CD4-positive, alpha-beta memory T cell (primary cell): ENCODE data around the gene LTBP1. TPM values are rescaled to one million over a fixed set of nuclear protein-coding genes. Genes with fewer than 3 reads are reported as not detected.

ENCODE experiments used
- CTCF ChIA-PET: fragments of 350-600 bp; sonication (Branson Sonifier 250); formaldehyde crosslinking; loops from one replicate; lab custom pipeline; 2021; ENCODE audit warnings: inconsistent platforms; ENCODE audit not compliant: partially characterized antibody; lab: Charles Lee
- POLR2A ChIA-PET: fragments of 350-600 bp; sonication (Branson Sonifier 250); formaldehyde crosslinking; loops from one replicate; lab custom pipeline; 2021; ENCODE audit not compliant: partially characterized antibody; lab: Charles Lee
- DNase-seq, 5 donors: peaks; one replicate each; pipeline versions ENCODE4 v3.0.0 to v3.0.0-alpha.2; 2020 to 2022; ENCODE audit warnings: mixed read lengths in 1 of 5
- H3K27ac ChIP-seq: one replicate; pipeline ENCODE4 v1.7.0; 2013; ENCODE audit warnings: low read depth, low read length
- H3K27me3 ChIP-seq: 2 replicates; pipeline ENCODE4 v1.7.0; 2013; ENCODE audit warnings: mild to moderate bottlenecking, low read length, moderate library complexity; ENCODE audit not compliant: insufficient read depth
- H3K36me3 ChIP-seq: 2 replicates; pipeline ENCODE4 v1.7.0; 2013; ENCODE audit warnings: mild to moderate bottlenecking, low read length, moderate library complexity; ENCODE audit not compliant: insufficient read depth
- H3K4me1 ChIP-seq: 2 replicates; pipeline ENCODE4 v1.7.0; 2013; ENCODE audit warnings: mild to moderate bottlenecking, low read length, moderate library complexity; ENCODE audit not compliant: insufficient read depth
- H3K4me3 ChIP-seq, 2 donors: one replicate each; pipeline ENCODE4 v1.7.0; 2013; ENCODE audit warnings: low read length in 2 of 2, mild to moderate bottlenecking in 1 of 2
- H3K9me3 ChIP-seq, 2 donors: one replicate each; pipeline ENCODE4 v1.7.0; 2013; ENCODE audit warnings: low read length in 2 of 2, control low read depth in 1 of 2; ENCODE audit not compliant: control insufficient read depth in 1 of 2
- H3K27ac Mint-ChIP-seq, 7 donors: one replicate each; pipeline ENCODE4 v1.8.0; 2020 to 2021; ENCODE audit warnings: mixed read lengths in 7 of 7, mild to moderate bottlenecking in 6 of 7, inconsistent platforms in 3 of 7, moderate library complexity in 3 of 7
- H3K27me3 Mint-ChIP-seq, 2 donors: one replicate each; pipeline ENCODE4 v1.8.0; 2020 to 2021; ENCODE audit warnings: mixed read lengths in 2 of 2
- H3K36me3 Mint-ChIP-seq, 2 donors: one replicate each; pipeline ENCODE4 v1.8.0; 2020 to 2021; ENCODE audit warnings: mixed read lengths in 2 of 2, inconsistent platforms in 1 of 2, mild to moderate bottlenecking in 1 of 2
- H3K4me1 Mint-ChIP-seq, 4 donors: one replicate each; pipeline ENCODE4 v1.8.0; 2020 to 2021; ENCODE audit warnings: mixed read lengths in 4 of 4, mild to moderate bottlenecking in 1 of 4
- H3K4me3 Mint-ChIP-seq, 8 donors: one replicate each; pipeline ENCODE4 v1.8.0; 2020 to 2021; ENCODE audit warnings: mixed read lengths in 8 of 8, mild to moderate bottlenecking in 7 of 8, moderate library complexity in 6 of 8, inconsistent platforms in 3 of 8
- H3K9me3 Mint-ChIP-seq, 8 donors: one replicate each; pipeline ENCODE4 v1.8.0; 2020 to 2021; ENCODE audit warnings: mixed read lengths in 8 of 8, mild to moderate bottlenecking in 5 of 8, inconsistent platforms in 3 of 8, moderate library complexity in 1 of 8
- intact Hi-C: fragments of 100-400 bp; cut with micrococcal nuclease; formaldehyde crosslinking; loops from one replicate; pipeline ENCODE4 v1.15.1; 2023
- polyA plus RNA-seq, 2 donors: library from polyadenylated mRNA; unstranded; fragments of 300-500 nt; fragmentation: Illumina TruSeq; gene quantifications; one replicate each; pipeline ENCODE4 v1.2.3, GENCODE V29; 2021
- total RNA-seq, 2 experiments: library from RNA; stranded (reverse); gene quantifications; one replicate each; pipeline ENCODE4 v1.2.3, GENCODE V29; 2021

Gene LTBP1
- total and polyA plus RNA-seq, 4 experiments from 2014 or later, result 0.44 TPM; not detected in 3

GRCh38 chr2:33321236-33321771, 374.6 kb downstream of the LTBP1 start:
- ChIA-PET CTCF (no interaction called here), POLR2A (no interaction called here)
- Mint-ChIP-seq H3K4me3 (peak overlapping the region; percentile 19 to 61 (median 43)), H3K9me3 (no peaks in the 10 kb centered on the region), H3K27ac (peak overlapping the region in 1 of 7 donors; percentile 48), H3K27me3 (peaks cover 1 to 2% of the 10 kb centered on the region in 2 donors), H3K36me3 (no peaks in the 10 kb centered on the region), H3K4me1 (peaks cover 17 to 22% (median 17%) of the 10 kb centered on the region in 4 donors)
- H3K4me1 ChIP-seq, result peaks cover 17% of the 10 kb centered on the region
- no peaks in the 10 kb centered on the region for H3K27me3 ChIP-seq
- no peaks in the 10 kb centered on the region for H3K9me3 ChIP-seq
- DNase-seq, result no peak
- intact Hi-C loops, result no loop called here
- no peak overlapping the region for H3K27ac ChIP-seq
- no peak overlapping the region for H3K4me3 ChIP-seq
- no peaks in the 10 kb centered on the region for H3K36me3 ChIP-seq

- intact Hi-C loops, result no loop called here
Measured at GRCh38 chr2:33321876-33322483, 375.2 kb downstream of the LTBP1 start.

GRCh38 chr2:33322612-33323011, 375.9 kb downstream of the LTBP1 start:
- Histone ChIP-seq H3K36me3 (no peaks in the 10 kb centered on the region), H3K27me3 (no peaks in the 10 kb centered on the region), H3K27ac (no peak overlapping the region), H3K4me1 (peaks cover 17% of the 10 kb centered on the region), H3K4me3 (no peak overlapping the region), H3K9me3 (no peaks in the 10 kb centered on the region)
- intact Hi-C loops, result no loop called here
- ChIA-PET POLR2A (no interaction called here), CTCF (no interaction called here)
- H3K36me3 Mint-ChIP-seq, result no peaks in the 10 kb centered on the region
- H3K9me3 Mint-ChIP-seq, result no peaks in the 10 kb centered on the region
- H3K27ac Mint-ChIP-seq, result peak overlapping the region in 1 of 7 donors; percentile 32
- H3K4me1 Mint-ChIP-seq, result peaks cover 17 to 22% (median 17%) of the 10 kb centered on the region in 4 donors
- H3K27me3 Mint-ChIP-seq, result peaks cover 1 to 2% of the 10 kb centered on the region in 2 donors
- H3K4me3 Mint-ChIP-seq, result peak overlapping the region in 6 of 8 donors; percentile 17 to 52 (median 38)
- DNase-seq, result no peak

More at GRCh38 chr2:33321876-33322483, 375.2 kb downstream of the LTBP1 start:
- no peak for DNase-seq
- no peaks in the 10 kb centered on the region for H3K27me3 ChIP-seq
- peak overlapping the region in 7 of 8 donors; percentile 10 to 63 (median 40) for H3K4me3 Mint-ChIP-seq
- no peaks in the 10 kb centered on the region for H3K36me3 Mint-ChIP-seq
- POLR2A ChIA-PET, result no interaction called here
- peaks cover 17 to 22% (median 17%) of the 10 kb centered on the region in 4 donors for H3K4me1 Mint-ChIP-seq
- no peaks in the 10 kb centered on the region for H3K9me3 Mint-ChIP-seq
- H3K9me3 ChIP-seq, result no peaks in the 10 kb centered on the region
- H3K27ac ChIP-seq, result no peak overlapping the region
- H3K36me3 ChIP-seq, result no peaks in the 10 kb centered on the region
- no peak overlapping the region for H3K27ac Mint-ChIP-seq
- CTCF ChIA-PET, result no interaction called here
- peaks cover 1 to 2% of the 10 kb centered on the region in 2 donors for H3K27me3 Mint-ChIP-seq
- no peak overlapping the region for H3K4me3 ChIP-seq
- H3K4me1 ChIP-seq, result peaks cover 17% of the 10 kb centered on the region

GRCh38 chr2:33323957-33324356, 377.2 kb downstream of the LTBP1 start:
- H3K27me3 Mint-ChIP-seq, result peaks cover 1 to 4% of the 10 kb centered on the region in 2 donors
- Histone ChIP-seq H3K4me1 (peaks cover 17% of the 10 kb centered on the region), H3K27me3 (no peaks in the 10 kb centered on the region), H3K4me3 (no peak overlapping the region), H3K36me3 (no peaks in the 10 kb centered on the region), H3K27ac (no peak overlapping the region), H3K9me3 (no peaks in the 10 kb centered on the region)
- ChIA-PET POLR2A (no interaction called here), CTCF (no interaction called here)
- H3K36me3 Mint-ChIP-seq, result no peaks in the 10 kb centered on the region
- H3K4me3 Mint-ChIP-seq, result no peak overlapping the region
- intact Hi-C loops, result no loop called here
- H3K4me1 Mint-ChIP-seq, result peaks cover 17 to 22% (median 17%) of the 10 kb centered on the region in 4 donors
- no peak for DNase-seq
- H3K9me3 Mint-ChIP-seq, result no peaks in the 10 kb centered on the region
- no peak overlapping the region for H3K27ac Mint-ChIP-seq

GRCh38 chr2:33326100-33326499, 379.3 kb downstream of the LTBP1 start:
- peaks cover 17% of the 10 kb centered on the region for H3K4me1 ChIP-seq
- H3K4me3 ChIP-seq, result no peak overlapping the region
- intact Hi-C loops, result no loop called here
- H3K27ac ChIP-seq, result no peak overlapping the region
- H3K36me3 ChIP-seq, result no peaks in the 10 kb centered on the region
- Mint-ChIP-seq H3K4me1 (peaks cover 13 to 18% (median 16%) of the 10 kb centered on the region in 4 donors), H3K4me3 (no peak overlapping the region), H3K27me3 (peaks cover 1 to 4% of the 10 kb centered on the region in 2 donors), H3K9me3 (no peaks in the 10 kb centered on the region), H3K36me3 (no peaks in the 10 kb centered on the region), H3K27ac (no peak overlapping the region)
- no peaks in the 10 kb centered on the region for H3K9me3 ChIP-seq
- no peak for DNase-seq
- ChIA-PET POLR2A (no interaction called here), CTCF (interaction anchor here (0.9 kb wide), 1 partner anchor 17 kb away, joined by 3 read pairs; no protein-coding TSS in a partner anchor)
- no peaks in the 10 kb centered on the region for H3K27me3 ChIP-seq

GRCh38 chr2:33333433-33333832, 386.7 kb downstream of the LTBP1 start:
- Mint-ChIP-seq H3K36me3 (no peaks in the 10 kb centered on the region), H3K27ac (no peak overlapping the region), H3K4me3 (no peak overlapping the region), H3K9me3 (no peaks in the 10 kb centered on the region), H3K27me3 (peaks cover 5% of the 10 kb centered on the region in 2 donors), H3K4me1 (no peaks in the 10 kb centered on the region)
- Histone ChIP-seq H3K27ac (no peak overlapping the region), H3K4me3 (no peak overlapping the region), H3K36me3 (no peaks in the 10 kb centered on the region), H3K9me3 (no peaks in the 10 kb centered on the region), H3K4me1 (no peaks in the 10 kb centered on the region), H3K27me3 (no peaks in the 10 kb centered on the region)
- ChIA-PET CTCF (no interaction called here), POLR2A (no interaction called here)
- intact Hi-C loops, result no loop called here
- no peak for DNase-seq

- no peaks in the 10 kb centered on the region for H3K27me3 ChIP-seq
- H3K27ac ChIP-seq, result no peak overlapping the region
- intact Hi-C loops, result no loop called here
- Mint-ChIP-seq H3K27me3 (peaks cover 5 to 7% of the 10 kb centered on the region in 2 donors), H3K4me3 (no peak overlapping the region), H3K27ac (no peak overlapping the region), H3K4me1 (no peaks in the 10 kb centered on the region), H3K9me3 (peaks cover 0 to 2% (median 0%) of the 10 kb centered on the region in 8 donors), H3K36me3 (no peaks in the 10 kb centered on the region)
- POLR2A ChIA-PET, result no interaction called here
- no peak for DNase-seq
- H3K4me1 ChIP-seq, result no peaks in the 10 kb centered on the region
- CTCF ChIA-PET, result no interaction called here
- no peak overlapping the region for H3K4me3 ChIP-seq
- H3K9me3 ChIP-seq, result no peaks in the 10 kb centered on the region
- no peaks in the 10 kb centered on the region for H3K36me3 ChIP-seq
Measured at GRCh38 chr2:33334083-33334482, 387.3 kb downstream of the LTBP1 start.
